Neural progenitor cell (in vitro differentiated cells): ENCODE measurements around the gene MTHFSD. TPM values are rescaled to one million over a fixed set of nuclear protein-coding genes. Genes with fewer than 3 reads are reported as not detected.

Experiments used
- DNase-seq: peaks from one replicate; pipeline ENCODE4 v3.0.0-alpha.2; 2016; ENCODE audit warnings: low spot score
- H2AFZ ChIP-seq: fragments of 200-600 bp; sonication (generic); replicated peaks from 2 replicates; pipeline ENCODE4 v1.6.1; 2016; ENCODE audit warnings: antibody characterized with exemption
- H3F3A ChIP-seq: fragments of 200-600 bp; sonication (generic); 2 replicates; pipeline ENCODE4 v1.6.1; 2016; ENCODE audit warnings: antibody characterized with exemption, low read depth
- H3K27ac ChIP-seq: fragments of 200-600 bp; sonication (generic); 2 replicates; pipeline ENCODE4 v1.5.1; 2016; ENCODE audit warnings: mild to moderate bottlenecking
- H3K27me3 ChIP-seq: fragments of 200-600 bp; sonication (generic); 2 replicates; pipeline ENCODE4 v1.6.1; 2016; ENCODE audit warnings: mild to moderate bottlenecking, moderate library complexity
- H3K36me3 ChIP-seq: fragments of 200-600 bp; sonication (generic); 2 replicates; pipeline ENCODE4 v1.5.1; 2016
- H3K4me1 ChIP-seq: fragments of 200-600 bp; sonication (generic); 2 replicates; pipeline ENCODE4 v1.6.1; 2016; ENCODE audit warnings: mixed run types
- H3K4me2 ChIP-seq: fragments of 200-600 bp; sonication (generic); 2 replicates; pipeline ENCODE4 v1.6.1; 2016
- H3K4me3 ChIP-seq: fragments of 200-600 bp; sonication (generic); 2 replicates; pipeline ENCODE4 v1.5.1; 2016
- H3K79me2 ChIP-seq: fragments of 200-600 bp; sonication (generic); 2 replicates; pipeline ENCODE4 v1.6.1; 2016; ENCODE audit warnings: low read depth
- H3K9ac ChIP-seq: fragments of 200-600 bp; sonication (generic); 2 replicates; pipeline ENCODE4 v1.6.1; 2016
- H3K9me3 ChIP-seq: fragments of 200-600 bp; sonication (generic); 2 replicates; pipeline ENCODE4 v1.5.1; 2016; ENCODE audit warnings: low read depth
- H4K20me1 ChIP-seq: fragments of 200-600 bp; sonication (generic); 2 replicates; pipeline ENCODE4 v1.6.1; 2016; ENCODE audit warnings: low read depth
- H3K27ac Mint-ChIP-seq: 3 replicates; pipeline ENCODE4 v1.8.0; 2021; ENCODE audit warnings: mixed read lengths
- H3K27me3 Mint-ChIP-seq: 2 replicates; pipeline ENCODE4 v1.8.0; 2022; ENCODE audit warnings: low read depth, mild to moderate bottlenecking, inconsistent platforms, moderate library complexity, mixed read lengths; ENCODE audit not compliant: insufficient read depth
- H3K36me3 Mint-ChIP-seq: 3 replicates; pipeline ENCODE4 v1.8.0; 2021; ENCODE audit warnings: mixed read lengths
- H3K4me1 Mint-ChIP-seq: 3 replicates; pipeline ENCODE4 v1.8.0; 2021; ENCODE audit warnings: mixed read lengths
- H3K4me3 Mint-ChIP-seq: 3 replicates; pipeline ENCODE4 v1.8.0; 2021; ENCODE audit warnings: mild to moderate bottlenecking, moderate library complexity, mixed read lengths
- H3K9me3 Mint-ChIP-seq: 3 replicates; pipeline ENCODE4 v1.8.0; 2020; ENCODE audit warnings: mixed read lengths
- EZH2 ChIP-seq: fragments of 200-600 bp; sonication (generic); IDR thresholded peaks from 2 replicates; pipeline ENCODE4 v1.6.1; 2017; ENCODE audit warnings: antibody characterized with exemption, mild to moderate bottlenecking, moderate library complexity
- EZH2phosphoT487 ChIP-seq: fragments of 200-600 bp; sonication (generic); IDR thresholded peaks from 2 replicates; pipeline ENCODE4 v1.6.1; 2017; ENCODE audit warnings: antibody characterized with exemption
- total RNA-seq: library from RNA; depleted of rRNA; stranded (reverse); fragments of >200 nt; gene quantifications from 2 replicates; pipeline ENCODE4 v1.2.3, GENCODE V29; 2015; ENCODE audit warnings: low replicate concordance
- TF ChIP-seq, protein P1 (sequence below): fragments of 200-600 bp; sonication (generic); IDR thresholded peaks from 2 replicates; pipeline ENCODE4 v1.5.1; 2017; ENCODE audit warnings: antibody characterized with exemption, mild to moderate bottlenecking

MTHFSD gene, protein sequence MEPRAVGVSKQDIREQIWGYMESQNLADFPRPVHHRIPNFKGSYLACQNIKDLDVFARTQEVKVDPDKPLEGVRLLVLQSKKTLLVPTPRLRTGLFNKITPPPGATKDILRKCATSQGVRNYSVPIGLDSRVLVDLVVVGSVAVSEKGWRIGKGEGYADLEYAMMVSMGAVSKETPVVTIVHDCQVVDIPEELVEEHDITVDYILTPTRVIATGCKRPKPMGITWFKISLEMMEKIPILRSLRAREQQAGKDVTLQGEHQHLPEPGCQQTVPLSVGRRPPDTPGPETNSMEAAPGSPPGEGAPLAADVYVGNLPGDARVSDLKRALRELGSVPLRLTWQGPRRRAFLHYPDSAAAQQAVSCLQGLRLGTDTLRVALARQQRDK
- 17.4 and 34.6 TPM in 2 replicates for total RNA-seq

DNA sequence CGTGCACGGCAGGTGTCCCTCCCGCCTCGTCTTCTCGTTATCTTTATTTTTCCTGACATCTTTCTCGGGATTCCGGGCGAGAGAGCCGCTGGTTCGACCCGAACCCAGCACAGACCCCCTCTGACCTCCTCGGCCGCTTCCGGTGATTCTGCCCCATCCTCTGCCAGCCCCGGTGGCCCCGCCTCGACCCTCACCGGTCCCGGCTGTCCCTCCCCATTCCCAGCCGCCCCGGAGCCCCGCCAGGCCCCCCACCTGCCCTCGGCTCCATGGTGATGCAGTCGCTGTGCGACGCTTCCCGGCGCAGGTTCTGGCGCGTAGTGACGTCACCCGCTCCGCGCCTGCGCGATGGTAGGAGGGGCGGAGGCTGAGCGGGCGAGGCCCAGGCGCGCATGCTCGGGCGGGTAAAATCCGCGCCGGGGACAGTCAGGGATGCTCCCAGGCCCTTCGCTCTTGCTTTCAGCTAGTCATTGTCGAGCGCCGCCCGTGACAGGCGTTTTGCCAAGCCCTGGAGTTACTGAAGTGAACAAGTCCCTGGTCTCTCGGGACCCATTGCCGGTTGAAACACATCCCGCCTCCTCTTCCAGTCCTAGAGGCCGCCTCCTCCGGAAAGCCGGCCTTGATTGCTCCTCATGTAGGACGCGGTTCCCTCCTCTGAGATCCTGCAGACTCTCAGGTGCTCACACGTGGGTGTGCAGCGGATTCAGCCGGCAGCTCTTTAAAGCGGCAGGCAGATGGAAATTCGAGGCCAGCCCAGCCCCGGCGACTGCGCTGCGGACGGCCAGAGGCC is at the start of gene MTHFSD:
Gene MTHFSD (minus strand): TSS at position 319 of the 787 bp plus-strand sequence. CDS start 51 bp downstream, at position 268.
- Histone ChIP-seq H3F3A (no peaks in the 10 kb centered on the region), H3K4me3 (peak within 1 kb of the TSS; percentile 73), H4K20me1 (no peaks in the 10 kb centered on the region), H3K4me1 (no peaks in the 10 kb centered on the region), H3K27me3 (peaks cover 13% of the 10 kb centered on the region), H3K9me3 (no peaks in the 10 kb centered on the region), H3K27ac (peak within 1 kb of the TSS; percentile 16), H3K9ac (peak within 1 kb of the TSS; percentile 86), H3K79me2 (peaks cover 15% of the 10 kb centered on the region), H2AFZ (peak within 1 kb of the TSS; percentile 90), H3K4me2 (peak within 1 kb of the TSS; percentile 93), H3K36me3 (no peaks in the 10 kb centered on the region)
- H3K36me3 Mint-ChIP-seq = no peaks in the 10 kb centered on the region
- H3K4me1 Mint-ChIP-seq = peaks cover 23% of the 10 kb centered on the region
- TF ChIP-seq, protein P1, sequence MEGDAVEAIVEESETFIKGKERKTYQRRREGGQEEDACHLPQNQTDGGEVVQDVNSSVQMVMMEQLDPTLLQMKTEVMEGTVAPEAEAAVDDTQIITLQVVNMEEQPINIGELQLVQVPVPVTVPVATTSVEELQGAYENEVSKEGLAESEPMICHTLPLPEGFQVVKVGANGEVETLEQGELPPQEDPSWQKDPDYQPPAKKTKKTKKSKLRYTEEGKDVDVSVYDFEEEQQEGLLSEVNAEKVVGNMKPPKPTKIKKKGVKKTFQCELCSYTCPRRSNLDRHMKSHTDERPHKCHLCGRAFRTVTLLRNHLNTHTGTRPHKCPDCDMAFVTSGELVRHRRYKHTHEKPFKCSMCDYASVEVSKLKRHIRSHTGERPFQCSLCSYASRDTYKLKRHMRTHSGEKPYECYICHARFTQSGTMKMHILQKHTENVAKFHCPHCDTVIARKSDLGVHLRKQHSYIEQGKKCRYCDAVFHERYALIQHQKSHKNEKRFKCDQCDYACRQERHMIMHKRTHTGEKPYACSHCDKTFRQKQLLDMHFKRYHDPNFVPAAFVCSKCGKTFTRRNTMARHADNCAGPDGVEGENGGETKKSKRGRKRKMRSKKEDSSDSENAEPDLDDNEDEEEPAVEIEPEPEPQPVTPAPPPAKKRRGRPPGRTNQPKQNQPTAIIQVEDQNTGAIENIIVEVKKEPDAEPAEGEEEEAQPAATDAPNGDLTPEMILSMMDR = no peak
- TF ChIP-seq EZH2 (no peak), EZH2phosphoT487 (no peak)
- peak within 1 kb of the TSS; percentile 89 for H3K4me3 Mint-ChIP-seq
- peak; percentile 97 for DNase-seq
- H3K27ac Mint-ChIP-seq = peak within 1 kb of the TSS; percentile 86
- peaks cover 11% of the 10 kb centered on the region for H3K27me3 Mint-ChIP-seq
- no peaks in the 10 kb centered on the region for H3K9me3 Mint-ChIP-seq

DNA sequence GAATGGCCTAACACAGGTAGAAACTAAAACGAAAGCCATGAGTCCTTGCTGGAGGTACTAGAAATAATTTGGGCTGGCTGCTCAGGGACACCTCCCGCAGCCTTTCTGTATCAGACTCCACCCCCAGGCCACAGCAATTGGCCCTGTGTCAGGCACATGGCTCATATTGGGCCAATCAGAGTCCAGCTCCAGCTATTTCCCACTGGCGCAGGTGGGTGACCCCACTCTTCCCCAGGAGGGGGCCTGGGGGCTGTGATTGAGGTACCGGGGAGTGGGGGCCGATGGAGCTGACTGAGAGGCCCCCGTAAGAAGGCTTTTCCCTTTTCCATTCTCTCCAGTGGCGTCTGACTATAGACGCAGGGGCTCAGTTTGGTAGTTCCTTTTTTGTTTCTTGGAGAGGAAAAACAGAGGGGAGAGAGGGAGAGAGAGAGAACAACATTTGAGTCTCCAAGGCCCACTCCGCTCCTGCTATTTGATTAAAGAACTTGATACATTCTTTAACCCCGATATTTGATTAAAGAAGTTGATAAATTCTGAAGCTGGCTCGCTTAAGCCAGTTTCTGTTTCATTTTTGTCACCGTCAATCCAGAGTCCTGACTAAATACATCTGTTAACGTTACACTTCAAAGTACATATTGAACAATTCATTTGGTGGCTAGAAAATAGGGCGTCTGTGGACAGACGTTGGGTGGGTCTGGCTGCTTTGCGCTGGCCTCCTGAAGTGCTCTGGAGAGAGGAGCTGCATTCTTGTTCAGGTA is 49.6 kb upstream of the MTHFSD start:
- DNase-seq = no peak
- H3K4me1 Mint-ChIP-seq = no peaks in the 10 kb centered on the region
- peaks cover 10% of the 10 kb centered on the region for H3K27me3 Mint-ChIP-seq

DNA sequence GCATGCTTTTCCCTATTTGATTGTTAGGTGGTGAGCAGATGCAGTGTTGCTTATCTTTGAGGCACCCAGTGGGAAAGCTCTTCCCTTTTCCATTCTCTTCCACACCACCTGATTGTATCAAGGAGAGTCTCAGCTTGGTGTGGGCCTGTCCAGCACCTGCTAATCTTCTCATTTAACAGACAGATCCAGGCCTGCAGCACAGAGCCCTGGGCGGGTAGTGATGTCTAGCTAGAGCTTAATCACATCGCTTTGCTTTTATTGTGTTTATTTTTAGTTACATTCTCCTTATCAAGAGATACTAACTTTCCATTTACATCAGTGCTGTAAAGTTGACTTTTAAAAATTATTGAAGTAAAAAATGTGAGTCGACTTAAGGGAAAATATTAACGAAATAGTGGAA is 47.5 kb upstream of the MTHFSD start:
- H3K4me3 ChIP-seq = no peak overlapping the region
- no peaks in the 10 kb centered on the region for H3K4me1 ChIP-seq
- no peaks in the 10 kb centered on the region for H3K36me3 ChIP-seq
- H3K9me3 Mint-ChIP-seq = peaks cover 5% of the 10 kb centered on the region
- H3K27ac ChIP-seq = no peak overlapping the region
- no peak overlapping the region for H3K9ac ChIP-seq
- no peak overlapping the region for H3K4me2 ChIP-seq
- no peaks in the 10 kb centered on the region for H3K79me2 ChIP-seq
- no peaks in the 10 kb centered on the region for H3K27me3 ChIP-seq
- H3K9me3 ChIP-seq = no peaks in the 10 kb centered on the region
- peaks cover 10% of the 10 kb centered on the region for H3K27me3 Mint-ChIP-seq
- H4K20me1 ChIP-seq = no peaks in the 10 kb centered on the region
- no peak overlapping the region for H2AFZ ChIP-seq
- TF ChIP-seq, protein P1 = no peak
- TF ChIP-seq EZH2phosphoT487 (no peak), EZH2 (no peak)
- H3K27ac Mint-ChIP-seq = no peak overlapping the region
- no peaks in the 10 kb centered on the region for H3K4me1 Mint-ChIP-seq
- no peaks in the 10 kb centered on the region for H3K36me3 Mint-ChIP-seq
- H3F3A ChIP-seq = no peaks in the 10 kb centered on the region
- no peak for DNase-seq
- H3K4me3 Mint-ChIP-seq = no peak overlapping the region

More for the DNA sequence above, 49.6 kb upstream of the MTHFSD start:
- Histone ChIP-seq H3K36me3 (no peaks in the 10 kb centered on the region), H3K9me3 (no peaks in the 10 kb centered on the region), H3K9ac (no peak overlapping the region), H3K4me1 (no peaks in the 10 kb centered on the region), H4K20me1 (no peaks in the 10 kb centered on the region), H3K79me2 (no peaks in the 10 kb centered on the region), H3K4me2 (no peak overlapping the region), H3K4me3 (no peak overlapping the region), H2AFZ (no peak overlapping the region), H3K27ac (no peak overlapping the region), H3K27me3 (no peaks in the 10 kb centered on the region), H3F3A (no peaks in the 10 kb centered on the region)
- Mint-ChIP-seq H3K9me3 (peaks cover 5% of the 10 kb centered on the region), H3K36me3 (no peaks in the 10 kb centered on the region), H3K4me3 (no peak overlapping the region), H3K27ac (no peak overlapping the region)
- TF ChIP-seq EZH2phosphoT487 = no peak
- no peak for TF ChIP-seq EZH2
- TF ChIP-seq, protein P1 = no peak
